WERI-Rb-1 (cell line): ENCODE results near the gene MADCAM1.

ENCODE experiments used
- DNase-seq: peaks from one replicate; pipeline ENCODE4 v3.0.0-alpha.2; 2020
- H3K27ac ChIP-seq: fragments of 250-450 bp; sonication (Bioruptor Pico); 2 replicates; pipeline ENCODE4 v1.5.1; 2020; ENCODE audit warnings: mild to moderate bottlenecking, moderate library complexity
- H3K27me3 ChIP-seq: fragments of 250-450 bp; sonication (Bioruptor Pico); 2 replicates; pipeline ENCODE4 v1.5.1; 2021; ENCODE audit warnings: mild to moderate bottlenecking, low read depth, moderate library complexity; ENCODE audit not compliant: insufficient read depth, severe bottlenecking
- H3K36me3 ChIP-seq: fragments of 250-450 bp; sonication (Bioruptor Pico); 2 replicates; pipeline ENCODE4 v1.5.1; 2020; ENCODE audit warnings: mild to moderate bottlenecking, moderate library complexity
- H3K4me3 ChIP-seq: 2 replicates; pipeline ENCODE4 v1.5.1; 2011; ENCODE audit warnings: low read depth, mild to moderate bottlenecking, control low read depth, low read length
- H3K9me3 ChIP-seq: fragments of 250-450 bp; sonication (Bioruptor Pico); 2 replicates; pipeline ENCODE4 v1.5.1; 2021; ENCODE audit warnings: mild to moderate bottlenecking, moderate library complexity; ENCODE audit not compliant: severe bottlenecking
- TF ChIP-seq, protein P1 (sequence below): IDR thresholded peaks from 2 replicates; pipeline ENCODE4 v1.5.1; 2011; ENCODE audit warnings: low read depth, mild to moderate bottlenecking, control low read depth, inconsistent platforms, low read length

Gene MADCAM1

DNA sequence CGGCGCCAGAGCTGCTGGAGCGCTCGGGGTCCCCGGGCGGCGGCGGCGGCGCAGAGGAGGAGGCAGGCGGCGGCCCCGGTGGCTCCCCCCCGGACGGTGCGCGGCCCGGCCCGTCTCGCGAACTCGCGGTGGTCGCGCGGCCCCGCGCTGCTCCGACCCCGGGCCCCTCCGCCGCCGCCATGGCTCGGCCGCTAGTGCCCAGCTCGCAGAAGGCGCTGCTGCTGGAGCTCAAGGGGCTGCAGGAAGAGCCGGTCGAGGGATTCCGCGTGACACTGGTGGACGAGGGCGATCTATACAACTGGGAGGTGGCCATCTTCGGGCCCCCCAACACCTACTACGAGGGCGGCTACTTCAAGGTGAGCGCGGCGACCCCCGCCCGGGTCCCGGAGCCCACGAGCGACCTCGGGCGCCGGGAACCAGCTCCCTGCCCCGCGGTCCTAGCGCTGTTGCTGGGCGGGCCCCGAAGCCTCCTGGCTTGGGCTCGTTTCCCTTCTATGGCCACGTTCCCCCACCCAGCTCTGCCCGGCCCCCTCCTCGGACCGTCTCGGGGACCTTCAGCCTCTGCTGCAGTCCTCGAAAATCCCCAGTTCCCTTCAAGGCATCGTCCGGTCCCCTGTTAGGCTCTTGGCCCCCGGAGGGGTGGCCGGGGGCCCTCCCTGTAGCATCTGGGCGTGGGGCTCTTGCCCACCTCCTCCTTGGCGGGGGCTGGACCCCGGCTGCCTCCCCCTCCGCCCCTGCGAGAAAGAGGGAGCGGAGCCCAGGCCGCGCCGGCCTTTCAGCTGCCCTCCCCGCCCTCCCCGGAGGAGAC is 35.7 kb downstream of the MADCAM1 start, which contains the start of gene CDC34:
CDC34 (plus strand) TSS at position 8 of the 808 bp plus-strand sequence; CDS start at position 180, 172 bp downstream.
- Histone ChIP-seq H3K9me3 (no peaks in the 10 kb centered on the region), H3K27me3 (no peaks in the 10 kb centered on the region), H3K27ac (peak within 1 kb of the TSS; percentile 96), H3K36me3 (peaks cover 29% of the 10 kb centered on the region), H3K4me3 (peak within 1 kb of the TSS; percentile 89)
- no peak for DNase-seq
- TF ChIP-seq, protein P1, sequence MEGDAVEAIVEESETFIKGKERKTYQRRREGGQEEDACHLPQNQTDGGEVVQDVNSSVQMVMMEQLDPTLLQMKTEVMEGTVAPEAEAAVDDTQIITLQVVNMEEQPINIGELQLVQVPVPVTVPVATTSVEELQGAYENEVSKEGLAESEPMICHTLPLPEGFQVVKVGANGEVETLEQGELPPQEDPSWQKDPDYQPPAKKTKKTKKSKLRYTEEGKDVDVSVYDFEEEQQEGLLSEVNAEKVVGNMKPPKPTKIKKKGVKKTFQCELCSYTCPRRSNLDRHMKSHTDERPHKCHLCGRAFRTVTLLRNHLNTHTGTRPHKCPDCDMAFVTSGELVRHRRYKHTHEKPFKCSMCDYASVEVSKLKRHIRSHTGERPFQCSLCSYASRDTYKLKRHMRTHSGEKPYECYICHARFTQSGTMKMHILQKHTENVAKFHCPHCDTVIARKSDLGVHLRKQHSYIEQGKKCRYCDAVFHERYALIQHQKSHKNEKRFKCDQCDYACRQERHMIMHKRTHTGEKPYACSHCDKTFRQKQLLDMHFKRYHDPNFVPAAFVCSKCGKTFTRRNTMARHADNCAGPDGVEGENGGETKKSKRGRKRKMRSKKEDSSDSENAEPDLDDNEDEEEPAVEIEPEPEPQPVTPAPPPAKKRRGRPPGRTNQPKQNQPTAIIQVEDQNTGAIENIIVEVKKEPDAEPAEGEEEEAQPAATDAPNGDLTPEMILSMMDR = no peak

DNA sequence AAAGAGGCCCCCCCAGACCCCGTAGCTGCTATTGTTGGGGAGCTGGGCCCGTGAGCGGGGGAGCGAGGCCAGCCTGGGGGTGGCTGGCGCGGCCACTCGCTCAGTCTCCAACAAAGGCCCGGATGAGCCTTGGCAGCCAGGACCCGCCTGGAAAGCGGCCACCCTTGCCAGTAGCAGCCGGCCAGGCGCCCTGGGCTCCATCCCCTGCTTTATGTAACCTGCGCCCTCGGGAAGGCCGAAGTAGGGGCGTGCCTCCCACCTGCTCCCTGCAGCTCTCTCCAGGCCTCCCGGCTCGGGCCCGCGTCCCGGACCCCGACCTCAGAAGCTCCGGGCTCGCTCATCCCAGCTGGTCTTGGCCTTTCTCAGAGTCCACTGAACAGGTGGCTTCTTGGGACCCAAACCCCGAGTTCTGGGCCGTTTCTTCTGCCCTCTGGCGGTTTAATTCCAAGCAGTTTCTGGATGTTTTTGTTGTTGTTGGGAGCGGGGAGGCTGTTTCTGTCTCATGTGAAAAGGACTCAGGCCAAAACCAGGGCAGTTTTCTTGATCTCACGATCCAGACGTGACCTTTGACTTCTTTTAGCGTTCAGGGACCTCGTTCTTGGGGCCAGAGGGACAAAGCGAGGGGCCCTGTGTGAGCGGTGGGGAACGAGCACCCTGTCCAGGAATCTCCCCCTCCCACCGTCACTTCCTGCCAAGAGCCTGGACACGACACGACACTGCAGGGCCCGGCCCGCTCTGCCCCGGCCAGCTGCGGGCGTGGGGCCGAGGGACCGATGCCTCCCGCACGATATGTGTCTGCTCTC is 36.5 kb downstream of the MADCAM1 start:
- Histone ChIP-seq H3K9me3 (no peaks in the 10 kb centered on the region), H3K36me3 (peaks cover 33% of the 10 kb centered on the region), H3K27me3 (no peaks in the 10 kb centered on the region), H3K4me3 (peak overlapping the region; percentile 89), H3K27ac (peak overlapping the region; percentile 90)
- TF ChIP-seq, protein P1 = peak; percentile 59
- DNase-seq = peak; percentile 72

DNA sequence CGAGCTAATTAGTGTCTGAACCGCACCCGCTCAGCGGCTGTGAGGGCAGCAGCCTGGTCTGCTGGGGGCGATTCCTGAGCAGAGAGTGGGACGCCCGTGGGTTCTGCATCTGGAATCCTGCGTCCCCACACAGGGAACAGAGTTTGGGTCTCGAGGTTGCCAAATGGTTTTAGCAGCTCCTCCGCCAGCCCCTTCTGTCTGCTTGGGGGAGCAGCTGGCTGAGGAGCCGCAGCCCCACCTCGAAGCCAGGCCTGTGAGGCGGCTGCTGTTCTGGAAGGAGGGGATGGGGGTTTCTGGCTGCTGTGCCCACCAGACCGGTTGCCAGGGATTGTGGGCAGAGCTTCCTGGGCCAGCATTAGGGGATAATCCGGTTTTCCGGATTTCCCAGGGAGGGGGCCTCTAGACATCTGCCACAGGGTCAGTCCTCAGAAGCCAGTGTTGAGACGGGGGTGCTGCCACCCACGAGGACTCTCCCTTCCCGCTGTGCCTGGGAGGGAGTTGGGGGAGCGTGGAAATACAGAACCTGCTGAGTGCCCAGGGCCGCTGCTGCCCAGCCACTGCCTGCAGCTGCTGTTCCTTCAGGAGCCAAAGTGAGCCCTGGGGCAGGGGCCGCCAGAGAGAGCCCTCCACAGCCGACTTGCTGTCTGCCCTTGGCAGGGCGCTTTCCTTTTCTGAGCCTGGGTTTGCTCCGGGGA is 37.2 kb downstream of the MADCAM1 start:
- H3K4me3 ChIP-seq = peak overlapping the region; percentile 89
- H3K27ac ChIP-seq = peak overlapping the region; percentile 90
- peak; percentile 75 for DNase-seq

DNA sequence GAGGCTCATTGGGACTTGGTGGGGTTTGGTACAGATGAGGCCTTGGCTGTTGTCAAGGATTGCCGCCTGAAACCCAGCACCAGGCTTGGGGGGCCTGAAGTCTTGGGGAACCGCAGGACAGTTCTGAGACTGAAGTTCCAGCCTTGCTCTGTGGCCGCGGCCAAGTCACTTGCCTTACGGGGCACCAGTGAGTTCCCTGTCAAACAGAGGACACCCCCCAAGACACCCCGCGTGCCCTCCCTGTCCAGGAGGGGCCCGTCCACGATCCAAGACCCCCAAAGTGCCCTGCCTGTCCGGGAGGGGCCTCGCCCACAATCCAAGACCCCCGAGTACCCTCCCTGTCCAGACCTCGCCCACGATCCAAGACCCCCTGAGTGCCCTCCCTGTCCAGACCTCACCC is 37.8 kb downstream of the MADCAM1 start:
- no peaks in the 10 kb centered on the region for H3K27me3 ChIP-seq
- TF ChIP-seq, protein P1 = no peak
- no peak for DNase-seq
- H3K4me3 ChIP-seq = peak overlapping the region; percentile 89
- H3K36me3 ChIP-seq = peaks cover 44% of the 10 kb centered on the region
- no peaks in the 10 kb centered on the region for H3K9me3 ChIP-seq
- H3K27ac ChIP-seq = peak overlapping the region; percentile 90

More for the DNA sequence above, 37.2 kb downstream of the MADCAM1 start:
- TF ChIP-seq, protein P1 = no peak
- no peaks in the 10 kb centered on the region for H3K27me3 ChIP-seq
- H3K9me3 ChIP-seq = no peaks in the 10 kb centered on the region
- peaks cover 38% of the 10 kb centered on the region for H3K36me3 ChIP-seq

DNA sequence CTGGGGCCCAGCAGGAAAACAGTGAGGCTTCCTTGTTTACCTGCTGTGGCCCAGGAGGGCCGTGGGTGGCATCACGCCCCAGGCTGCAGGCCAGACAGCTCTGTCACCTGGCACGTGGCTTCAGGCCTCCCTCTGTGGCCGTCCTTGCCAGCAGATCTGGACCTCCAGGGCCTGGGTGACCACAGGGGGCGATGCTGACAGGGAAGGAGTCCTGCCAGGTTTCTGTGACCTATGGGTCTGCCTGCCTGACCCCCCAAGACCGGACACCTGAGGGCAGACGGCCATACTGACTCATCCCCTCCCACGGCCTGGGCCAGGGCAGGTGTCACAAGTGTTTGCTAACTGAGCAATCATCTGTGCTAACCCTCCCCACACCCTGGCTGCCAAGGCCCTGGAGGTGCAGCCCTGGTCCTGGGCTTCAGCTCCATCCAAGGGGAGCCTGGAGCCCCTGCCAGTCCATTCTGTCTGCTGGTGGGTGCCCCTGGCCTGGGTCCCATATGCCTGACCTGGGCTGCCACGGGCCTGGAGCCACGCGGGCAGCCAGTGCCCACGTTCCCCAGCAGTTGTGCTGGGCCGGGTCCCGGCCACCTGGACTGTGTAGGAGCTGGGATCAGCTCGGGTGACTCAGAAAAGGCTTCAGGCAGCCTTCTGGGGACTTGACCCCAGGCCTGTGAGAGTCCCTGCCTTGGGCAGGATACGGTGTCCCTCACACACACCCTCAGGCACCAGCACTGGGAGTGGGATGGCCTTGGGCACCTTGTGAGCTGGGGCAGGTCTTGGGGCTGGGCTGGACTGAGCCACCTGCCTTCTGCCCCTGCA is 38.9 kb downstream of the MADCAM1 start:
- Histone ChIP-seq H3K9me3 (no peaks in the 10 kb centered on the region), H3K27me3 (no peaks in the 10 kb centered on the region), H3K27ac (peak overlapping the region; percentile 26; the same call in 1 of the 2 replicates), H3K36me3 (peaks cover 50% of the 10 kb centered on the region), H3K4me3 (no peak overlapping the region)
- DNase-seq = no peak
- TF ChIP-seq, protein P1 = no peak; the same call in 1 of the 2 replicates
